Astrocyte of the hippocampus (primary cell): Measurements from ENCODE around the gene MXD3.
"Not testable (repeated sequence)": the region's sequence is repeated elsewhere in the genome, so short reads cannot be mapped to it uniquely, and the experiment has no call there.

Source experiments
- DNase-seq: peaks from one replicate; pipeline ENCODE4 v3.0.0; 2011; ENCODE audit warnings: low read depth, low spot score

The MXD3 gene

GRCh38 chr5:177265395-177265794 lies 46.3 kb downstream of the MXD3 start:
- no peak for DNase-seq

- DNase-seq: no peak
These were observed 47.5 kb downstream of the MXD3 start for GRCh38 chr5:177264178-177264577.

GRCh38 chr5:177261510-177261909 lies 50.2 kb downstream of the MXD3 start:
- no peak for DNase-seq

GRCh38 chr5:177260961-177261360 lies 50.7 kb downstream of the MXD3 start:
- no peak for DNase-seq

GRCh38 chr5:177258711-177259110 lies 53.0 kb downstream of the MXD3 start:
- DNase-seq: not testable (repeated sequence)
